HG02852 (cell line): ENCODE results near the gene INSIG1.

ENCODE experiments used
- ATAC-seq: cut with Tn5 transposase; IDR thresholded peaks from one replicate; pipeline ENCODE4 v1.9.1; 2021; ENCODE audit warnings: mild to moderate bottlenecking, moderate library complexity; ENCODE audit not compliant: unreplicated experiment

INSIG1 gene

GRCh38 chr7:155265961-155266360 lies 31.7 kb upstream of the INSIG1 start:
- no peak for ATAC-seq

- no peak for ATAC-seq
Measured at GRCh38 chr7:155266440-155266839, 31.2 kb upstream of the INSIG1 start.

DNA sequence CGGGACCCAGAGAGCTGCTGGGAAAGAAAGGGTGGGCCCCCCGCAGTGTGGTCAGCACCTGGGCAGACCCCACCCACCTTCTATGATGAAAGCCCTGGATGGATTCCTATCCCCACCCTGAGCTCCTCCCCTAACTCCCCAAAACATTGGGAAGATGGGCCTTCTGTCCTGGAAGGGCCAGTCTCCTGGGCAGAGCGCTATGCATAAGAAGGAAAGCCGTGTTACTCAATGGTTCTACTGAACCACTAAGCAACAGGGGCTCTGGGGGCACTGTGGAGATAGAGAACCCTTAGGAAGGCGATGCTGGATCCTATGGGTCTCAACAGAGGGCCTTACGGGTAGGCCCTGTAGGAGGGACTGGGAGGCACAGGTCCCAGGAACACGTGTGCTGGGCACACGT lies 30.7 kb upstream of the INSIG1 start:
- no peak for ATAC-seq

GRCh38 chr7:155267436-155267835 lies 30.2 kb upstream of the INSIG1 start:
- ATAC-seq: no peak

DNA sequence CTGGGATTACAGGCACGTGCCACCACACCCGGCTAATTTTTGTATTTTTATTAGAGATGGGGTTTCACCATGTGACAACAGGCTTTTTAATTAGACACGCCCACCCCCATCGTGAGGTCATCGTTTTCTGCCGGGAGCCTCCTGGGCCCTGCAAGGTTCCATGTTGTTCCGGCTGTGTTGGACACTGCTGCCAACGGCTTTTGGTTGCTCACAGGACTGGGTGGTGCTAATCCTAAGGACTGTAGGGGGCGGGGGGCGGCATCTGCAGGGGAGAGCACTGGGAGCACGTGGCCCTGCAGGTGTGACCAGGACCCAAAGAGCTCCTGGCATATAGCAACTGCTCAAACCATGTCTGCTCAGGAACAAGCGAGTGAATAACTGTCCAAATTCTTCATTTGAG lies 29.5 kb upstream of the INSIG1 start:
- no peak for ATAC-seq

DNA sequence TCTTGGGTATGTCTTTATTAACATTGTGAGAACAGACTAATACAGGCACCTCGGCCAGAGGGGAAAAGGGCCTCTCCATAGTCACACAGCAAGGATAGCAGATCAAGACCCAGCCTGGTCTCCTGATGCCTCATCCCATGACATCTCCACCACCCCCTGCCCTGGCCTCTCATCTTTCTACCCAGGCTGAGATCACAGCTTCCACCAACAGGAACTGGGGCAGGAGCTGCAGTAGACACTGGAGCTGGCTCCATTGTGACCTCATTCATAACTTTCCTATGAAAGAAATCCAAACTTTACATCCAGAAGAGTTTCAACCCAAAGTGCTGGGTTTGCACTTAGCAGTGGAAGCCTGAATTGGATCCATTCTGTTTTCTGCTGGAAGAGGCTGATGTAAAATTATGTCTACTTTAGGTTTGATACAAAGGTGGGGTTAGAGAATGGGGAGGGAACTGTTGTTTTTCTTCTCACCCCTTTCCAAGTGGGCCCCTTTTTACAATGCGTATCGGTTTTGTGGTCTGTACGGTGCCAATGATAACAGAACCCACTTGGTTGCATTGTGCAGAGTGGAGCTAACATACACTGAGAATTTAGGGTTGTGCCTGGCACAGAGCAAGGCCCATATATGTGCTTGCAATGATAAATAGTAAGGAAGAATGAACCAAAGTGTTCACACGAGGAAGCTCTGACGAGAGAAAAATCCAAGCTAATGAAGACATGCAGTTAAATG lies 28.6 kb upstream of the INSIG1 start:
- ATAC-seq: no peak

DNA sequence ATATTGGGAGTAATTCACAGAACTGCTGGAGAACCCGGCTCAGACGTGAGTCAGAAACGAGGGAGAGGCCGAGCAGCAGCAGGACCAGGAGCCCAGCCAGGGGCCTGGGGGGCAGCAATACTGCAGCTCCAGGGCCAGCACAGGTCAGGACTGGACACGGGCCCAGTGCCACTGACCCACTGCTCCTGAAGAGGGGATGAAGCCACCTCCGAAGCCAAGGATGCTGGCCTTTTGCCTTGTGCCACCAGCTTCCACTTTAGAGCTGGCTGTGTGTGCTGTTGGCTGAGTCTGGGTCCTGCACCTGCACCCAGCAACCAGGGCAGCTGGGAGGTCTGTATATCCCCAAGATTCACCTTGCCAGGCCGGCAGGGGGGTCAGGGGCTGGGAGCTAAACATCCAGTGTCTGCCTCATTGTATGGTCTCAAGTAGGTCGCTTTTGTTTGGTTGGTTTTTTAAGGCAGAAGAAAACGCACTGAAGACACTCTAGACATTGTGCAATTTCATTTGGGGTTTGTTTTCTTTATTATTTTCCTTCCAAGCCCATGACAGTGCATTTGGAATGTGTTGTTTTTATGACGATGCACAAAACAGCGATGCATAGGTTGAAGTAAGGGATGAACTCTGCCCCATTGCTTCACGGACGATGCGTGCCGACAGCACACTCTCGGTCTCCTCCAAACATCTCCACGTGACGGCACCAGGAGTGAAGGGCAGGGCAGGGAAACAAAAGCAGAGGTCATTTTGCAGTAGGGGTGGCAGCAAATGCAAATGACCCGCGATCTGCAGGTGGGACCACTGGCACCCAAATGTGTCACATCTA lies 27.7 kb upstream of the INSIG1 start:
- ATAC-seq: no peak

- ATAC-seq: no peak
Measured at GRCh38 chr7:155270861-155271260, 26.8 kb upstream of the INSIG1 start.

DNA sequence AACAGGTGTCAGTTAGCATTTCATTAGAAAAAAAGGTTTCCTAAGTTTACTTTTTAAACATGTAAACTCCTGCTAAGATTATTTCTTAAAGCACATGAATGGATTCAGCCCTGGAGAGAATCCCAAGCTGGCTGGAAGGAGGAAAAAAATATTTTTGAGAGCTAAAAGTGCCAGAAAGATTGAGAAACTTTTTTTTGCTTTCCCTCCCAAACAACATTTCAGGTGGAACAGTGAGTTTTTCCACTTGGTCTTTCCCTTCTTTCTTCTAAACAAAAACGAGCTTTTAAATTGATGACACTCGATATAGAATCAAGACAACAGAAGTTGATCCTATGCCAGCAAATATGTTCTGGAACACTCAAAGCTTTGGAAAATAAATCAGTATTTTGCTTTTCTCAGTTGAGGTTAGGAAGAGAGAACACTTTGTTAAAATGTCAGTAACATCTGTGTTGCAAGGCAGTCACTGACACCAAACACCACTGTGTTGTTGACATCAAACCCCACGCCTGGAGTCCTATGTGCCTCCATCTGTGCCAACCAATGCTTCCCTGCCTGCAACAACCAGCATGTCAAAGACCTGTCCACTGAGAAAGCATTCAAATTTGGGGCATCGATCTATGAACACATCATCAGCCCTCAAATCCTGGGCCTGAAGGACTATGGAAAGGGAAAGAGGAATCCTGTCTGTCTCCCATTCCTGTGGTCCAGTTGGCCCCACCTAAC lies 22.9 kb upstream of the INSIG1 start:
- ATAC-seq: no peak

DNA sequence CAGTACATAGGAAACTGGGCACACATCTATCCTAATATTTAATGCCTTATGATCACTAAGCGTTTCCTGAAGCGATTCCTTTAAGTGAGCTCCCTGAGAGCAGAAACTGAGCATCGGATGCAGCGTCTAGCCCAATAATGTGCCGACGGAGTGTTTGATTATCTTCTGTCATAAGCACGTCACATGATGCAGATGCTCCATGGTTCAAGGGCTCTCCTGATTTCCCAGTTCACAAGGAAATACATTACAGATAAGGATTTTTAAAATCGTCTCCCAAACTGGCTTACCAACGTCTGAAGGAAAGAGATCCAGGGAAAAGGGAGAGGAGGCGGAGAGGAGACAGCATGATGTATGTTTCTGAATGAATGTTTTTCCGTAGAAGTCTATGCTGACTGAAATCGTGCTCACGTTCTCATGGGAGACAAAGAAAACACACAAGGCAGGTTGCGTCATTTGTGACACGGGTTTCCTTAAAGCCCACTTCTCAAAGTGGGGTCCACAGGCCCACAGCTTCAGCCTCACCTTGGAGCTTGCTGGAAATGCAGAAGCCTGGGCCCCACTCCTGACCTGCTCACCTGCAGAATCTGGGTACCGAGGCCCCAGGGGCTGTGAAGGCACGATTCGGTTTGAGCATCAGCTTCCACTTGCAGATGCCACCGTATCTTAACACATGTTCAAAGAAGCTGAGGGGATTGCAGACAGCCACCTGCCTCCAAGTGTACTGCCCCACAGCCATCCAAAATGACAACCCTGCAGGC lies 21.5 kb upstream of the INSIG1 start:
- ATAC-seq: no peak

DNA sequence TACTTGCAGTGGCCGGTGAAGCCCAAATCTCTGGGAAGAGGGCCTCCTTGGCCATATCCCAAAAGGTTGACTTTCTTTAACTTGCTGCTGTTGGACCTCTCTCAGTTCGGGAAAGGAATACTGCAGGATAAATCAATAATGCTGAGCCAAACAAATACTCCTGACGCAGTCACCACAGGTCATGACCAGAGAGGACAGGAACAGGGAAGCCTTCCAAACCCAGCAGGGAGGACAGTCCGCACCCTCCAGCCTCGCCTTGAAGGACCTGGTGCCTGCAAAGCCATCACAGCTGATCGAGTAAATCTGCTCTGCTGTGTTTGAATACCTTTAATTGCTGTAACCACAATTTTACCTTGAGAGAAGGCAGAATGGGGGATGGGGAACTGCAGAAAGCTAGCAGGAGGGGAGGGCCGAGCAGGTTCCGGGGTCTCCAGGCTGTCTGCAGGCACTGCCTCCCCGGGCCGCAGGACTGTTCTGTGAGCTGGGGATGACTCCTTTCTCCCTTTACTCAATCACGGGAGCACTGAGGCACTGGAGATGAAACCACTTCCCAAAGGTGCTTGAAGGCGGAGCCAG lies 20.8 kb upstream of the INSIG1 start:
- ATAC-seq: no peak

DNA sequence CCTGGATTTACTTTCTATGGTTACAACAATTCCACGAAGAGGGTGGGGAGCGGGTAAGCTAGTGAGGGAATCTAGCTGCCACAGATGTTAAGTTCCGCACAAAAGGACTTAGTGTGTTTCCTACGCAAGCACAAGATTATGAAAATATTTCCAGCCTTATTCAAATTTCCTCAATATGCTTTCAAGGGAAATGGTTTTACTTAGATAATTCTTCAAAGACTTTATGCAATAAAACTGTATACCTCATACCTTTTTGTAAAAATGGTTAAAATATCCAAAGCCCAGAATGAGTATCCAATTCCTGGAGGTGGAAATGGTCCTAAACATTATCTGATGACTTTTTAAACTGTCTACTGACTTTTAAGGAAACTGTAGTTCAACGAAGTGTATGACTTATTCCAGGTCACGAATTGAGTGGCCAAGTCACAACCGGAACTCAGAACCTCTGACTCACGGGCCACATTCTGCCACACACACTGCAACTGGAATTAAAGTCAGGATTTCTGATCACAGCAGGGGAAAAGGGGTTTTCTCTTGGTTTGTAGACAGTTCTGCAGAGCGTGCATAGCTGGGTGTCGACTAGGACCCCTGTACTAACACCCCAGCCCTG lies 20.2 kb upstream of the INSIG1 start:
- ATAC-seq: no peak

DNA sequence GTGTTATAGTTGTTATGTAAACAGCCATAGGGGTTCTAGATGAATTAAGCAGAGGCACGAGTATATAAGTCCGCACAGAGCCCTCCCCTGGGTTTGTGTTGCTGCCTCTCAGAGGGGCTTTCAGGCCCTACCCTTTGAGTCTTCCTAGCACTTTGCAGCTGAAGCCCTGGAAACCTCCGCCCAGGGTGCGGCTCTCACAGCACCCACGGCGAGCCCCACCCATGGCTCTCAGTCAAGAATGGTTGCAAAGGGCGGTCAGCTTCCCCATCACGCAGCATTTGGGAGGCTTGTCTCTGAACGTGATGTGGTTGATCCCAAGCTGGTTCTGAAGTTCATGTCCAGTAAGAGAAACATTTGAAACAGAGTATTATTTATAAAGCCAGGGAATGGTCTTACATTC lies 18.8 kb upstream of the INSIG1 start:
- no peak for ATAC-seq

DNA sequence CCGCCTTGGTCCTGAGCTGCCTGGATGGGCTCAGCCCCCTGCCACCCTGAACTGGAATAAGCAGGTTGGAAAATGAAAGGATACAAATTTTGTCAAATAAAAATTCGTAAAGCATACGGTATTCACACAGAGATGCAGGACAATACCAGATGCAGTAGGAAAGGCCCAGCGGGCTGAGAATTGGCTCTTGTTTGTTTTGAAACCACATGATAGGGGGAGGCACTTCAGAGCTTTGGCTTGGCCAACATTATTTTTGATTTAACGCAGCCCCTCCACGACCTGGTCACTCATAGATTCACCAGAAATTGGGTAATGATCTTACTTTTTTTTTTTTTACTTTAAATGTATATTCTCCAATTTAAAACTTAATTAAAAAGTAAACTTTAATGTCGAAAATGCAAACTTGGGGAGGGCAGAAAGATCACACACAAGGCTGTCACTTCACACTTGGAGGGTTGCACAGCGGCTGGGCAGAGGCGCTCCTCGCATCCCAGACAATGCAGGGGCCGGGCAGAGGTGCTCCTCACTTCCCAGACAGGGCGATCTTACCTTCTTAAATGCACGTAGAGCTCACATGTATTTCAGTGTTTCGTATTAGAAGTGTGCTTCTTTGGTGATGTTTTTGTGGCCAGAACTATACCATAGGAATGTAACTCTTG lies 17.8 kb upstream of the INSIG1 start:
- no peak for ATAC-seq

- no peak for ATAC-seq
Measured at GRCh38 chr7:155280446-155281397, 17.0 kb upstream of the INSIG1 start.

DNA sequence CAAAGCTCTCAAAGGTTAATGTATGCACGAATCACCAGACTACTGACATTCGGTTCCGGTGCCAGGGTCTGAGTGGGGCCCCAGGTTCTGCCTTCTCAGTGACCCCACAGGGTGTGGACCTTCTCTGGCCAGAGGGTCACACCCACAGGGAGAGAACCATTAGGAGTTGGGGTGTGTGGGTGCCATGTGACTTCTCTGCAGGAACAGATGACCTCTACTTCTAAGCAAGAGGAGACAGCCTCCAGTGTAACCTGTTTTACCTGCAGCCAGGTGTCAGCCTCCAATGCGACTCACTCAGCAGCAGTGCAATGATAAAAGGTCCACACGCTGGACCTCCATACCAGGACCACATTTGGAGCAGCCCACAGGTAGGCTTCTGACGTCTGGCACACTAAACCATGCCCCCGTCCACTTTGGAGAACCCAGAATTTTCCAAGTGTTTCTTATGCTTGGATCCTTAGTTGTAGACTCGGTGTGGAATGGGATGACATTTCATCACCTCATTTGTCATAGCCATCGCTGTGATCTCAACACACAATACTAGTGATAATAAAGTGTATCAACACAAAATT lies 16.2 kb upstream of the INSIG1 start:
- ATAC-seq: no peak

- no peak for ATAC-seq
Measured at GRCh38 chr7:155282671-155283070, 15.0 kb upstream of the INSIG1 start.

DNA sequence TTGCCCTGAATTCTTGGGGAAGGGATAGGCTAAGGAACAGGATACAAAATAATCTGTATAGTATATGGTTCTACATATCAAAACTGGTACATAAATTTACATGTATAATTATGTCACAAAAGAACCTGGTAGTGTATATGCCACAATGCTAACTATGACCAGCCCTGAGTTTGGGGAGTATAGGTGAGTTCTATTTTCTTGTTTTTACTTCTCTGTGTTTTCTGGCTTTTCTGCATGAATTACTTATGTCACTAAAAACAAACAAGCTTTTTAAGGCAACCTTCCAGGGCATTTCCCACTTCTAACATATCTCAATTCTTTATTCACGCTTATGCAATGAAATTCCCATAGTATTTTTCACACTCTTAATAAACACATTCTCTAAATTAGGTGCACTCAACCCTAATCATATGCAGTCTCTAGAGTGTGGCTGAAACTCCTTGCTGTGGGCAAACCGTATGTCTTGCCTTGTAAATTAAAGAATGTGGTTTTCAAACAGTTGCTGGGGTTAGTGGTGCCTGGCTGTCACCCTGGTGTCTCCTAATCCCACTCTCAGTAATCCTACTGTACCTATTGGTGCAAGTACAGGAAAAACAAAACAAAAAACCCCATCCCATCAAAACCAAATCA lies 14.0 kb upstream of the INSIG1 start:
- peak; percentile 86 for ATAC-seq
